Adrenal gland (tissue), 5 donors: ENCODE measurements around the gene TEFM.

ENCODE experiments used
- CTCF ChIP-seq, 6 experiments: fragments of 450-650 bp in 4 of 6; fragments of 200-600 bp in 2 of 6; sonication (generic) in 1 of 6; IDR thresholded peaks; 1 replicate in 5 of 6; 2 replicates in 1 of 6; pipeline versions ENCODE4 v1.5.1 to v1.8.0; 2016 to 2021; ENCODE audit warnings: antibody characterized with exemption in 6 of 6, mild to moderate bottlenecking in 2 of 6, moderate library complexity in 1 of 6
- POLR2A ChIP-seq, 2 donors: fragments of 450-650 bp; IDR thresholded peaks; one replicate each; pipeline ENCODE4 v1.6.1; 2017; ENCODE audit warnings: antibody characterized with exemption in 2 of 2, mild to moderate bottlenecking in 2 of 2, moderate library complexity in 1 of 2
- donor health status: DM: no; HTN: no; CAD: no.

- no peak for TF ChIP-seq POLR2A (IDR thresholded peaks at IDR 0.05)
- no peak for TF ChIP-seq CTCF (IDR thresholded peaks at IDR 0.05)
Measured at GRCh38 chr17:30922235-30923030, 16.4 kb upstream of the TEFM start.
